Measurements from ENCODE around the gene RAB3GAP2. TPM values are rescaled to one million over a fixed set of nuclear protein-coding genes. Genes with fewer than 3 reads are reported as not detected.
"Not testable (repeated sequence)": the region's sequence is repeated elsewhere in the genome, so short reads cannot be mapped to it uniquely, and the experiment has no call there.

Gene RAB3GAP2
- total RNA-seq, 1 experiment from 2014 or later = 27.8 TPM

- not testable (repeated sequence) for H3K9me3 ChIP-seq (replicated peaks); H3K27ac ChIP-seq; H3K27me3 ChIP-seq; H3K4me1 ChIP-seq; DNase-seq; H3K4me3 ChIP-seq
- H3K36me3 ChIP-seq = peaks cover 65% of the 10 kb centered on the region
Observed at GRCh38 chr1:220110473-220110872, 161.8 kb downstream of the RAB3GAP2 start.

DNA sequence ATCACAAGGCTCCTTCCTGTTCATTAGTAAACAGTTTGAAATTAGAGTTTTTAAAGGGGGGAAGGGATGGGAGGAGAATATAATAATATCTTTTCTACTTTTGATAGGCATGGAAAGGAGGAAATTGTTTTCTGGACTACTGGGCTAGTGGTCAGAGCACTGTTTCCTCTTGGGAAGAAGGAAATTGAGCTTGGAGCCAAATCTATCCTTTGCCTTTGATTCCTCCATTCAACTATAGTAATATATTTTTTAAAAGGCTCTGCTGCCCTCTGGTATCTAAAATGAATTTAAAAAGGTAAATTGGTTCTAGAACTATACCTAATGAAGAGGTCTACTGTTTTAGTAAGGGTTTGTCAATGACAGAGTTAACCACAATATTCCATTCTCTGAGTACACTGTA lies 172.4 kb downstream of the RAB3GAP2 start:
- H3K27me3 ChIP-seq = no peaks in the 10 kb centered on the region
- H3K27ac ChIP-seq = no peak overlapping the region
- H3K9me3 ChIP-seq (replicated peaks) = no peaks in the 10 kb centered on the region
- no peak overlapping the region for H3K4me3 ChIP-seq
- H3K36me3 ChIP-seq = peaks cover 66% of the 10 kb centered on the region
- DNase-seq = no peak
- H3K4me1 ChIP-seq = no peaks in the 10 kb centered on the region; the same call in 1 of the 2 replicates

Other genes with a start within 250 kb of the RAB3GAP2 start
- gene EPRS1, start 225.9 kb downstream of the RAB3GAP2 start, total RNA-seq (2014; rRNA removed; shearing (Covaris generic)) = 112 and 123 TPM in 2 replicates
- 46.5 and 48.3 TPM in 2 replicates for gene BPNT1, start 182.7 kb downstream of the RAB3GAP2 start, total RNA-seq (2014; rRNA removed; shearing (Covaris generic))
- 107 and 115 TPM in 2 replicates for gene IARS2, start 178.3 kb downstream of the RAB3GAP2 start, total RNA-seq (2014; rRNA removed; shearing (Covaris generic))

All from SJCRH30 (cell line).